Parathyroid adenoma (tissue), 2 donors: ENCODE results near the gene KRT16.

ENCODE experiments used
- H2AFZ ChIP-seq: fragments of 300-600 bp; sonication (generic); one replicate; pipeline ENCODE4 v1.7.0; 2017; ENCODE audit warnings: antibody characterized with exemption, mild to moderate bottlenecking
- H3K27ac ChIP-seq: fragments of 300-600 bp; sonication (generic); one replicate; pipeline ENCODE4 v1.7.0; 2017
- H3K27me3 ChIP-seq: fragments of 300-600 bp; sonication (generic); one replicate; pipeline ENCODE4 v1.7.0; 2017; ENCODE audit warnings: low read length; ENCODE audit not compliant: control insufficient read depth, insufficient read depth
- H3K36me3 ChIP-seq: fragments of 300-600 bp; sonication (generic); one replicate; pipeline ENCODE4 v1.7.0; 2017; ENCODE audit warnings: low read length; ENCODE audit not compliant: control insufficient read depth, insufficient read depth
- H3K4me1 ChIP-seq: fragments of 300-600 bp; sonication (generic); one replicate; pipeline ENCODE4 v1.7.0; 2017; ENCODE audit warnings: control low read depth
- H3K4me2 ChIP-seq: fragments of 300-600 bp; sonication (generic); one replicate; pipeline ENCODE4 v1.7.0; 2017; ENCODE audit warnings: low read length
- H3K4me3 ChIP-seq: fragments of 300-600 bp; sonication (generic); one replicate; pipeline ENCODE4 v1.7.0; 2017; ENCODE audit warnings: low read depth, low read length
- H3K79me2 ChIP-seq: fragments of 300-600 bp; sonication (generic); one replicate; pipeline ENCODE4 v1.7.0; 2017; ENCODE audit warnings: control low read depth
- H3K9ac ChIP-seq: fragments of 300-600 bp; sonication (generic); one replicate; pipeline ENCODE4 v1.7.0; 2017; ENCODE audit warnings: mild to moderate bottlenecking
- H3K9me3 ChIP-seq: fragments of 300-600 bp; sonication (generic); one replicate; pipeline ENCODE4 v1.7.0; 2017; ENCODE audit warnings: low read length; ENCODE audit not compliant: control insufficient read depth
- TF ChIP-seq, protein P1 (sequence below): fragments of 300-600 bp; sonication (generic); IDR thresholded peaks from one replicate; pipeline ENCODE4 v1.7.0; 2017; ENCODE audit warnings: antibody characterized with exemption, mild to moderate bottlenecking
- donor health status: primary hyperparathyroidism.

KRT16 gene

GRCh38 chr17:41633556-41634199 lies 21.1 kb upstream of the KRT16 start:
- Histone ChIP-seq H3K4me2 (no peak overlapping the region), H3K4me3 (no peak overlapping the region), H3K9ac (no peak overlapping the region), H3K4me1 (no peaks in the 10 kb centered on the region), H3K27ac (no peak overlapping the region), H3K79me2 (no peaks in the 10 kb centered on the region), H3K9me3 (no peaks in the 10 kb centered on the region), H3K36me3 (no peaks in the 10 kb centered on the region), H2AFZ (no peak overlapping the region), H3K27me3 (no peaks in the 10 kb centered on the region)
- TF ChIP-seq, protein P1, sequence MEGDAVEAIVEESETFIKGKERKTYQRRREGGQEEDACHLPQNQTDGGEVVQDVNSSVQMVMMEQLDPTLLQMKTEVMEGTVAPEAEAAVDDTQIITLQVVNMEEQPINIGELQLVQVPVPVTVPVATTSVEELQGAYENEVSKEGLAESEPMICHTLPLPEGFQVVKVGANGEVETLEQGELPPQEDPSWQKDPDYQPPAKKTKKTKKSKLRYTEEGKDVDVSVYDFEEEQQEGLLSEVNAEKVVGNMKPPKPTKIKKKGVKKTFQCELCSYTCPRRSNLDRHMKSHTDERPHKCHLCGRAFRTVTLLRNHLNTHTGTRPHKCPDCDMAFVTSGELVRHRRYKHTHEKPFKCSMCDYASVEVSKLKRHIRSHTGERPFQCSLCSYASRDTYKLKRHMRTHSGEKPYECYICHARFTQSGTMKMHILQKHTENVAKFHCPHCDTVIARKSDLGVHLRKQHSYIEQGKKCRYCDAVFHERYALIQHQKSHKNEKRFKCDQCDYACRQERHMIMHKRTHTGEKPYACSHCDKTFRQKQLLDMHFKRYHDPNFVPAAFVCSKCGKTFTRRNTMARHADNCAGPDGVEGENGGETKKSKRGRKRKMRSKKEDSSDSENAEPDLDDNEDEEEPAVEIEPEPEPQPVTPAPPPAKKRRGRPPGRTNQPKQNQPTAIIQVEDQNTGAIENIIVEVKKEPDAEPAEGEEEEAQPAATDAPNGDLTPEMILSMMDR, result no peak

GRCh38 chr17:41632482-41633105 lies 20.0 kb upstream of the KRT16 start:
- TF ChIP-seq, protein P1, result no peak
- Histone ChIP-seq H3K79me2 (no peaks in the 10 kb centered on the region), H3K27ac (no peak overlapping the region), H2AFZ (no peak overlapping the region), H3K9ac (no peak overlapping the region), H3K9me3 (no peaks in the 10 kb centered on the region), H3K4me2 (no peak overlapping the region), H3K36me3 (no peaks in the 10 kb centered on the region), H3K27me3 (no peaks in the 10 kb centered on the region), H3K4me1 (no peaks in the 10 kb centered on the region), H3K4me3 (no peak overlapping the region)

GRCh38 chr17:41631898-41632285 lies 19.3 kb upstream of the KRT16 start:
- TF ChIP-seq, protein P1, result no peak
- Histone ChIP-seq H3K27me3 (no peaks in the 10 kb centered on the region), H3K79me2 (no peaks in the 10 kb centered on the region), H3K4me3 (no peak overlapping the region), H3K9me3 (no peaks in the 10 kb centered on the region), H3K9ac (no peak overlapping the region), H3K27ac (no peak overlapping the region), H3K36me3 (no peaks in the 10 kb centered on the region), H3K4me2 (no peak overlapping the region), H2AFZ (no peak overlapping the region), H3K4me1 (no peaks in the 10 kb centered on the region)

- Histone ChIP-seq H3K79me2 (no peaks in the 10 kb centered on the region), H3K4me2 (no peak overlapping the region), H3K4me3 (no peak overlapping the region), H3K27me3 (no peaks in the 10 kb centered on the region), H3K9ac (no peak overlapping the region), H3K4me1 (no peaks in the 10 kb centered on the region), H3K9me3 (no peaks in the 10 kb centered on the region), H3K27ac (no peak overlapping the region), H3K36me3 (no peaks in the 10 kb centered on the region), H2AFZ (no peak overlapping the region)
- TF ChIP-seq, protein P1, result no peak
Measured at GRCh38 chr17:41631025-41631897, 18.7 kb upstream of the KRT16 start.
